HG03135 (cell line): Measurements from ENCODE around the gene CATSPERE.
A peak's percentile ranks its signal among the peaks of the same experiment; 100 is the strongest.
"Not testable (repeated sequence)": the region's sequence is repeated elsewhere in the genome, so short reads cannot be mapped to it uniquely, and the experiment has no call there.

Experiments
- ATAC-seq: cut with Tn5 transposase; IDR thresholded peaks from one replicate; pipeline ENCODE4 v1.9.1; 2021; ENCODE audit warnings: mild to moderate bottlenecking, moderate library complexity; ENCODE audit not compliant: unreplicated experiment

CATSPERE gene

DNA sequence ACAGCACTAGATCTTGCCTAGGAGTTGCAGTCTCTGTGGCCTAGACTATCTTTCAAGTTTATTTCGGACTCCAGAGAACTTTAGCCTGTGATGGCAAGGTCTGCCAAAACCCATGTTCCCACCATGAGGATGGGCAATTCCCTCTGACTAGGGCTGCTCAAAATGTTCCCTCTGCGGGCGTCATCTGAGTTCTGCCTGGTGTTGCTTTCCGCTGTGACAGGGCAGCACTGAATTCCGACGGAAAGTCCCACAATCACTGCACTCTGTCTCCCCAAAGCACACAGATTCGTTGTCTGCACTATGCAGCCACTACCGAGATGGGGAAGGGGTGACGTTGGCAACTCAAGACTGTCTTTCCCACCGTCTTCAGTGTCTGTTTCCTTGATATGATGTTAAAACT is 75.2 kb downstream of the CATSPERE start:
- ATAC-seq: no peak

DNA sequence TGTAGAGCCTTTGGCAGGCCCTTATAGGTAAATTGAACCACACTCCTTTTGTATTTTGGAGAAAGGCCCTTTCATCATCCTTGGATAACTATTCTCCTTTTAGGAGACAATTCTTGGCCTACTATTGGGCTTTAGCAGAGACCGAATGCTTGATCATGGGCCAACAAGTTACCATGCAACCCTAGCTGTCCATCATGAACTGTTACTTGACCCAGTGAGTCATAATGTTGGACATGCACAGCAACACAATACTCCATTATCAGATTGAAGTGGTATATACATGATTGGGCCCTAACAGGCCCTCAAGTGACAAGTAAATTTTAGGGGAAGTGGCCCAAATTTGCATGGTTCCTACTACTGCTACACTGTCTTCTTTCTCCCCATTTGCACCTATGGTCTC is 84.4 kb downstream of the CATSPERE start:
- no peak for ATAC-seq

DNA sequence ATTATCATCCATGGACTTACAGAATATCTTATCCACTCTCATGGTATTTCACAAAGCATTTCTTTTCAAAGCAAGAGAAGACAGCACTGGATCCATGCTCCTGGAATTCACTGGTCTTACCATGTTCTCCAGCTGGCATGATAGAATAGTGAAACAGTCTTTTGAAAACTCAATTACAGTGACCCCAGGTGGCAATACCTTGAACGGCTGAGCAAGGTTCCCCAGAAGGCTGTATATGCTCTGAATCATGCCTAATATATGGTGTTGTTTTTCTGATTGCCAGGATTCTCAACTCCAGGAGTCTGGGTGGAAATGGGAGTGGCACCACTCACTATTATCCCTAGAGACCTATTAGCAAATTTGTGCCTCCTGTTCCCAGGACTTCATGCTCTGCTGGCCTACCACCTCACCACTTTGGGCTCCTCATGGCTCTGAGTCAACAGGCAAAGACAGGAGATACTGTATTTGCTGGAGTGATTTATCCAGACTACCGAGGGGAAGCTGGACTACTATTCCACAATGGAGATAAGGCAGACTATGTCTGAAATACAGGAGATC is 87.6 kb downstream of the CATSPERE start:
- no peak for ATAC-seq

- ATAC-seq: no peak
These were observed 91.3 kb downstream of the CATSPERE start for GRCh38 chr1:244552336-244552735.

DNA sequence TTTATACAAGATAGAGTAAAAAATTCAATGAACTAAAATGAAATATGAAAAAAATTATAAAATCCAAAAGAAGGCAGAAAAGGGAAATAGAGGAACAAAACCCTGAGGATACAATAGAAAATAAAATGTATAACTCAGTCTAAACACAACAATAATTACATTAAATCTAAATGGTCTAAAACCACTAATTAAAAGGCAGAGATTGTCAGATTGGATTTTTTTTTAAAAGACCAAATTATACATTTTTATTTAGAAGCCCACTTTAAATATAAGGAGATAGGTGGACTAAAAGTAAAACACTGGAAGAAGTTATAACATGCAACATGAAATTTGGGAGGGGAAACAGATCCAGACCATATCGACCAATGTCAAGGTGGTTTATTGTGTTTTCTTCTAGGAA is 95.2 kb downstream of the CATSPERE start:
- ATAC-seq: no peak

DNA sequence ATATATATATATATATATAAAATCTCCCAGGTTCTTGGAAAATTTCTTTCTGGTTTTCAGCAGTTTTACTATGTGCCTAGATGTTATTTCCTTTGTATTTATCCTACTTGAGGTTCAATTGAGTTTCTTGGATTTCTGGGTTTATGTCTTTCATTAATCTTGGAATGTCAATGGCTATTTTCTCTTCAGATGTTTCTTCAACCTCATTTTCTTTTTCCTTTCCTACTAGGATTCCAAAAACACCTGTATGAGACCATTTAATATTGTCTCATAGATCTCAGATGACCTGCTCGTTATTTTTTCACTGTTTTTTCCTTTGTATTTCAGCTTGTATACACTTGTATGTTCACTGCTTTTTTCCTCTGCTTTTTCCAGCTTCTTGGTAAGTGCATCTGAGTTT is 96.5 kb downstream of the CATSPERE start:
- no peak for ATAC-seq

DNA sequence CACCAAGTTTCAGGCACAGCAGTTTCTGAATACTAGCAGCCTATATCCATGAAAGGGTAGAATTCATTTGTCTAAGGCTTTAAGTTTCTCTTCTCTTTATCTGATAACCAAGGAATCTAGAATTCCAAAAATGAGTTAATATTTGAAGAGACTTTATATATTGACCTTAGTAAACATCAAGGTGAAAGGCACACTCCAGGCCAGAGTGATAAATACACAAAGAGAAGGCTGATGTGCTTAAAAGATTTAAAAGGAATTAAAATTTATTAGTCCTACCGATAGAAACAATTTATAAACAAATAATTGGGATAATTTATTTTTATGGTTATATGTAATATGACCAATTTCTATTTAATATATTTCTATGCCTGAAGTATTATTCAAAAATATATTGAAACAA is 98.5 kb downstream of the CATSPERE start:
- no peak for ATAC-seq

DNA sequence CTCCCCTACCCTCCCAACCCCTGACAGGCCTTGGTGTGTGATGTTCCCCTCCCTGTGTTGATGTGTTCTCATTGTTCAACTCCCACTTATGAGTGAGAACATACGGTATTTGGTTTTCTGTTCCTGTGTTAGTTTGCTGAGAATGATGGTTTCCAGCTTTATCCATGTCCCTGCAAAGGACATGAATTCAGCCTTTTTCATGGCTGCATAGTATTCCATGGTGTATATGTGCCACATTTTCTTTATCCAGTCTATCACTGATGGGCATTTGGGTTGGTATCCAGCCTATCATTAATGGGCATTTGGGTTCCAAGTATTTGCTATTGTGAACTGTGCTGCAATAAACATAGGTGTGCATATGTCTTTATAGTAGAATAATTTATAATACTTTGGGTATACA is 101.8 kb downstream of the CATSPERE start:
- not testable (repeated sequence) for ATAC-seq

DNA sequence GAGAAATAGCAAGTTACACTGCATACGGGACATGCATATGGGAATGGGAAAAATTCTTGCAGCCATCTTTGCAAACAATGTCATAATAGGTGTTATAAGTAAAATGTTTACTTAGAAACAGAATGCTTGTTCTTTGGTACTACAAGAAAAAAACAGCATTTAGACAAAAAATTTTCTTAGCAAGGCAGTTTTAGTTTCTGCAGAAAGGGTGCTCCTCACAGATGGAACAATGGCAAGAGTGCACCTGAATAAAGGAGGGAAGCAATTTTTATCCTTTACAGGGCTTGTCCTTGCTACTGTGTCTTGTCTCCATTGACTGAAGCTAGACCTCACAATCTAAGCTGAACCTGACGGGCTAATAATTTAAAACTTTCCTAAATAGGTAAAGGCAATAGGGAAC is 112.7 kb downstream of the CATSPERE start:
- no peak for ATAC-seq

GRCh38 chr1:244576259-244576892 is 115.3 kb downstream of the CATSPERE start:
- no peak for ATAC-seq

- not testable (repeated sequence) for ATAC-seq
These were observed 117.1 kb downstream of the CATSPERE start for GRCh38 chr1:244578205-244578604.

GRCh38 chr1:244583358-244583982 is 122.4 kb downstream of the CATSPERE start:
- no peak for ATAC-seq

GRCh38 chr1:244585867-244586266 is 124.8 kb downstream of the CATSPERE start:
- no peak for ATAC-seq

DNA sequence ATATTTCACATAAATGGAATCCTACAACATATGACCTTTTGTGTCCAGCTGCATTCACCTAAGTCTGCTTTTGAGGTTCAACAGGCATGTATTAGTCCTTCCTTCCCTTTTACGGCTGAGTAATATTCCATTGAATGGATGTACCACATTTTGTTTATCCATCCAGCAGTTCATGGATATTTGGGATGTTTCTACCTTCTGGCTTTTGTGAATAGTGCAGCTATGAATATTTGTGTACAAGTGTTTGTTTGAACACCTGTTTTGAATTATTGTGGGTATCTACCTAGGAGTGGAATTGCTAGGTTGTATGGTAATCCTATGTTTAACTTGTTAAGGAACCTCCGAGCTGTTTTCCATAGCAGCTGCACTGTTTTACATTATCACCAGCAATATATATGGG is 129.6 kb downstream of the CATSPERE start:
- ATAC-seq: no peak

- ATAC-seq: no peak
These were observed 137.5 kb downstream of the CATSPERE start for GRCh38 chr1:244598611-244599010.

DNA sequence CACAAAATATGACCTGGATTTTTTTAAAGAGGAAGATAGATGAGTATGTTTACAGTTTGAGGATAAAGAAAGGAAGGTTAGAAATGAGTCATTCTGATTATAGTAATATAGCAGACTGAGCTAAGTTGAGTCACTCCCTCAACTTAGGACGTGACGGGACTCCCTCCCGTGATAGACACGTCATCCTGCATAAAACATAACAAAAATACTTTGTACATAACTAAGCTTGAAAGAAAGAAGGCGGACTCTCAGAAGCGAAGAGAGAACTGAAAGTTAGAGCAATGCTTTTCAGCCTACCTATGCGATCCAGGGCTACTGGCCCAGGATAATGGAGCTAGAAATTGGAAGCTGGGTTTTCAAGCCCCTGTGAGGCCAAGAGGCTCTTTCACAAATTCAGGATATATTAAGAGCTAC is 138.9 kb downstream of the CATSPERE start:
- ATAC-seq: peak; percentile 76

DNA sequence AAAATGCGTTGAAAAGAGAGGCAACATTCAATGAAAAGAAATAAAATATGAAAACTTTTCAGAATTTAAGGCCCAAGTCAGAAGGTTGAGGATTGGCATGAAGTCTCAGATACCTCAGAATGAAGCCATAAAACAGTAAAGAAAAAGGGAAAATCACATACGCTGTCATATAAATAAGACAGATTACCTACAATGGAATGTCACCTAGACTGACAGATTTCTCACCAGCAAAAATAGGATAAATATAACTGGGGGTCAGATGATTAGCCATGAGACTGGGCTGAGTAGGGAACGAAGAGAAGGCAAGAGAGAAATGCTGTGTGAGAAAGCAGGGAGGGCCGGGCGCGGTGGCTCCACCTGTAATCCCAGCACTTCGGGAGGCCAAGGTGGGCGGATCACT is 140.3 kb downstream of the CATSPERE start:
- no peak for ATAC-seq

- ATAC-seq: no peak
These were observed 142.4 kb downstream of the CATSPERE start for GRCh38 chr1:244603498-244603897.

- ATAC-seq: no peak
These were observed 144.8 kb downstream of the CATSPERE start for GRCh38 chr1:244605835-244606370.

DNA sequence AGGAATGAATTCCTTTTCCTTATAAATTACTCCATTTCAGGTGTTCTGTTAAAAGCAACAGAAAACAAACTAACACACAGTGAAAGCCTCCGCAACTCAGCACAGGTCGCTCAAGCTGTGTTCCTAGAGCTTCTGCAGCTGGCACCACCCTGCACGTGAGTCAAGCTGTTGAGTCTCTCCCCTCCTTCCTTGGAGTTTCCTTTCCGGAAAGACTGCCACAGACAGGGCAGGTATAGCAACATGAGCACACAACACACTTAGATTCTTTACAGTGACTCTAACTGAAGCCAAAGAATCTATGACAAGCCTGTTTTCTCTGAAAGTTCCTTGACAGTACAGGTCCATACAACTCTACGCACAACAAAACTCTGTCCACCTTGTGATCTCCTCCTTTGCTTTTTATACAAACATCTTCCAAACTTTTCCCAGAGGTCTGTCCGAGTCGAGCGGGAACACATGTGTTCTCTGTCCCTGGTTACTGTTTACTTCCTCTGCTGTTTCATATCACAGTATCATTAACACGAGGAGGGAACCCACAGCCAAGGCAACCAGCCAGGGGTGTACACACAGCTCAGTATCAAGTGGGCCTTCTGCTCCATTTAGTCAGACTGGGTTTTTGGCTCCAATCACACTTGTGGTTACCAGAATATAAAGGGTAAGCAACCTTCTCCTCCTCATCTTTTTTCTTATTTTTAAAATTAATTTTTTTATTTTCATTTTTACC is 153.2 kb downstream of the CATSPERE start:
- no peak for ATAC-seq

- ATAC-seq: no peak
These were observed 153.8 kb downstream of the CATSPERE start for GRCh38 chr1:244614879-244615278.

DNA sequence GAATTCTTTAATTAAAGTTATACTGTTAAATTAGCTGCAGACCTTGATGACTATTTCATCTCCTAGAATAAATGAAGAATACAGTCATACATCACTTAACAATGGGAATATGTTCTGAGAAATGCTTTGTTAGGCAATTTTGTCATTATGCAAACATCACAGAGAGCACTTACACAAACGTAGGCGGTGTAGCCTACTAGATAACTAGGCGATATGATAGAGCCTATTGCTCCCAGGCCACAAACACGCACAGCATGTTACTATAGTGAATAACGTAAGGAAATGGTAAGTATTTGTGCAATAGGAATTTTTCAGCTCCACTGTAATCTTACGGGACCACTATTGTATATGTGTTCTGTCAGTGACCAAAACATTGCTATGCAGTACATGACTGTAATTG is 154.2 kb downstream of the CATSPERE start:
- ATAC-seq: no peak
